ENCODE results near the gene COLEC11.
"Not testable (repeated sequence)": the region's sequence is repeated elsewhere in the genome, so short reads cannot be mapped to it uniquely, and the experiment has no call there.

COLEC11 gene

DNA sequence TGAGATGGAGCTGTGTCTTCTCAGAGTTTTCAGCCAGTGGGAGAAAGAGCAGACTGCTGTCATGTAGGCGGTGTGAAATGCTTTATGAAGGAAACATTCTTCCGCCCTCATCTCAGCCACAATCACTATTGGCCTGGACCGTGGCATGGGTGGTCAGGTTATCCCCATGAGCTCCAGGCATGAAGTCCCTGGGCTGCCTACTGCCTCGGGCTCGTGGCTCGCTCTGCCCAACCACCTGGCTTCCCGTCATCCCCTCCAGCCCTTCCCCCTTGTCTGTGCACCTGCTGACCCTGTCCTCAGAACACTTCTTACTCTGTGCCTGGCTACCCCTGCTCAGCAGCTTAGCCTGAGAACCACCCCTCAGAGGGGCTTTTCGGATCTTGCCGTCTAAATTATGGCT lies 15.5 kb downstream of the COLEC11 start:
- no peak for DNase-seq (ENCODE audit: low spot score)
- TF ChIP-seq, protein P1, sequence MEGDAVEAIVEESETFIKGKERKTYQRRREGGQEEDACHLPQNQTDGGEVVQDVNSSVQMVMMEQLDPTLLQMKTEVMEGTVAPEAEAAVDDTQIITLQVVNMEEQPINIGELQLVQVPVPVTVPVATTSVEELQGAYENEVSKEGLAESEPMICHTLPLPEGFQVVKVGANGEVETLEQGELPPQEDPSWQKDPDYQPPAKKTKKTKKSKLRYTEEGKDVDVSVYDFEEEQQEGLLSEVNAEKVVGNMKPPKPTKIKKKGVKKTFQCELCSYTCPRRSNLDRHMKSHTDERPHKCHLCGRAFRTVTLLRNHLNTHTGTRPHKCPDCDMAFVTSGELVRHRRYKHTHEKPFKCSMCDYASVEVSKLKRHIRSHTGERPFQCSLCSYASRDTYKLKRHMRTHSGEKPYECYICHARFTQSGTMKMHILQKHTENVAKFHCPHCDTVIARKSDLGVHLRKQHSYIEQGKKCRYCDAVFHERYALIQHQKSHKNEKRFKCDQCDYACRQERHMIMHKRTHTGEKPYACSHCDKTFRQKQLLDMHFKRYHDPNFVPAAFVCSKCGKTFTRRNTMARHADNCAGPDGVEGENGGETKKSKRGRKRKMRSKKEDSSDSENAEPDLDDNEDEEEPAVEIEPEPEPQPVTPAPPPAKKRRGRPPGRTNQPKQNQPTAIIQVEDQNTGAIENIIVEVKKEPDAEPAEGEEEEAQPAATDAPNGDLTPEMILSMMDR (IDR thresholded peaks at IDR 0.05; ENCODE audit: borderline replicate concordance, control extremely low read depth, extremely low read depth, insufficient read depth, missing control alignments) = no peak
- in situ Hi-C loops (cut with MboI; ENCODE audit: low sequenced_read_pairs, unreplicated experiment) = no loop called here

- in situ Hi-C loops (cut with MboI; ENCODE audit: low sequenced_read_pairs, unreplicated experiment) = no loop called here
- DNase-seq (ENCODE audit: low spot score) = no peak
- TF ChIP-seq, protein P1 (IDR thresholded peaks at IDR 0.05; ENCODE audit: borderline replicate concordance, control extremely low read depth, extremely low read depth, insufficient read depth, missing control alignments) = no peak
Observed at GRCh38 chr2:3610881-3611505, 16.1 kb downstream of the COLEC11 start.

GRCh38 chr2:3611589-3611988 lies 16.7 kb downstream of the COLEC11 start:
- TF ChIP-seq, protein P1 (IDR thresholded peaks at IDR 0.05; ENCODE audit: borderline replicate concordance, control extremely low read depth, extremely low read depth, insufficient read depth, missing control alignments) = no peak

GRCh38 chr2:3612639-3613523 lies 18.0 kb downstream of the COLEC11 start:
- in situ Hi-C loops (cut with MboI; ENCODE audit: low sequenced_read_pairs, unreplicated experiment) = no loop called here
- TF ChIP-seq, protein P1 (IDR thresholded peaks at IDR 0.05; ENCODE audit: borderline replicate concordance, control extremely low read depth, extremely low read depth, insufficient read depth, missing control alignments) = no peak
- DNase-seq (ENCODE audit: low spot score) = no peak

More at GRCh38 chr2:3611589-3611988, 16.7 kb downstream of the COLEC11 start:
- in situ Hi-C loops (cut with MboI; ENCODE audit: low sequenced_read_pairs, unreplicated experiment) = no loop called here
- DNase-seq (ENCODE audit: low spot score) = no peak

DNA sequence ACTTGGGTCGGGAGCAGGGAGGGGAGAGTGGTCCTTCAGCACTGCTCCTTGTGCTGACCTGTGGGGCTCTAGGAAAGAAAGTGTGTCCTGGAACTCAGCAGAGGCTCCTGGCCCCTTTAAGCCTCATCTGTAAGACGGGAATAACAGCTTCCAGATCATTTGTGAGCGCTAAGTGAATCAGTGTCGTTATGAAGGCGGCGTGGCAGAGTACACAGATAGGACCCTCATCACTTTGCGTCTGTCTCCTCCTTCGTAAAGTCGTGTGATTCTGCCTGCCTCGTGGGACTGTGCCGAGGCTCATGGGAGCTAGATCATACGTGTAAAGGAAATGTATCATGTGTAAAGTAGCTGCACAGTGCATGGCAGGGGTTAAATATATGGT lies 18.6 kb downstream of the COLEC11 start:
- DNase-seq (ENCODE audit: low spot score) = no peak
- in situ Hi-C loops (cut with MboI; ENCODE audit: low sequenced_read_pairs, unreplicated experiment) = no loop called here
- TF ChIP-seq, protein P1 (IDR thresholded peaks at IDR 0.05; ENCODE audit: borderline replicate concordance, control extremely low read depth, extremely low read depth, insufficient read depth, missing control alignments) = no peak

- DNase-seq (ENCODE audit: low spot score); in situ Hi-C loops (cut with MboI; ENCODE audit: low sequenced_read_pairs, unreplicated experiment): not testable (repeated sequence)
Observed at GRCh38 chr2:3614743-3615142, 19.8 kb downstream of the COLEC11 start.

- in situ Hi-C loops (cut with MboI; ENCODE audit: low sequenced_read_pairs, unreplicated experiment); DNase-seq (ENCODE audit: low spot score): not testable (repeated sequence)
Observed at GRCh38 chr2:3615541-3616200, 20.8 kb downstream of the COLEC11 start.

- DNase-seq (ENCODE audit: low spot score); in situ Hi-C loops (cut with MboI; ENCODE audit: low sequenced_read_pairs, unreplicated experiment): not testable (repeated sequence)
Observed at GRCh38 chr2:3616435-3617197, 21.7 kb downstream of the COLEC11 start.
